ENCODE results near the gene USE1. TPM values are rescaled to one million over a fixed set of nuclear protein-coding genes. Genes with fewer than 3 reads are reported as not detected.

USE1 gene
- 10 to 100 TPM; 11.3 to 24.0 (median 17.9) TPM for total RNA-seq

GRCh38 chr19:17215127-17215971, at the start of gene USE1:
TSS of gene USE1 (plus strand) at chr19:17215357. CDS start at chr19:17215406, 49 bp downstream.
- peaks cover 0 to 66% of the 10 kb centered on the region in 2 donors for H3K36me3 ChIP-seq
- peak within 1 kb of the TSS; percentile 48 to 95 (median 92) for H3K27ac ChIP-seq
- TF ChIP-seq POLR2AphosphoS5 (IDR thresholded peaks at IDR 0.05): peak; percentile 77
- peak; percentile 31 to 53 for TF ChIP-seq POLR2A (IDR thresholded peaks at IDR 0.05)
- TF ChIP-seq, protein P1, sequence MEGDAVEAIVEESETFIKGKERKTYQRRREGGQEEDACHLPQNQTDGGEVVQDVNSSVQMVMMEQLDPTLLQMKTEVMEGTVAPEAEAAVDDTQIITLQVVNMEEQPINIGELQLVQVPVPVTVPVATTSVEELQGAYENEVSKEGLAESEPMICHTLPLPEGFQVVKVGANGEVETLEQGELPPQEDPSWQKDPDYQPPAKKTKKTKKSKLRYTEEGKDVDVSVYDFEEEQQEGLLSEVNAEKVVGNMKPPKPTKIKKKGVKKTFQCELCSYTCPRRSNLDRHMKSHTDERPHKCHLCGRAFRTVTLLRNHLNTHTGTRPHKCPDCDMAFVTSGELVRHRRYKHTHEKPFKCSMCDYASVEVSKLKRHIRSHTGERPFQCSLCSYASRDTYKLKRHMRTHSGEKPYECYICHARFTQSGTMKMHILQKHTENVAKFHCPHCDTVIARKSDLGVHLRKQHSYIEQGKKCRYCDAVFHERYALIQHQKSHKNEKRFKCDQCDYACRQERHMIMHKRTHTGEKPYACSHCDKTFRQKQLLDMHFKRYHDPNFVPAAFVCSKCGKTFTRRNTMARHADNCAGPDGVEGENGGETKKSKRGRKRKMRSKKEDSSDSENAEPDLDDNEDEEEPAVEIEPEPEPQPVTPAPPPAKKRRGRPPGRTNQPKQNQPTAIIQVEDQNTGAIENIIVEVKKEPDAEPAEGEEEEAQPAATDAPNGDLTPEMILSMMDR (IDR thresholded peaks at IDR 0.05): no peak
- H3K27me3 ChIP-seq: no peaks in the 10 kb centered on the region
- H3K4me3 ChIP-seq: peak within 1 kb of the TSS; percentile 48 to 79
- 0% methylated on average over 1 to 2 of the region's 56 CpGs for WGBS, 2 donors (ENCODE audit: low coverage in 1 of 2)
- H3K9me3 ChIP-seq: no peaks in the 10 kb centered on the region
- ATAC-seq: peak; percentile 97
- H3K4me1 ChIP-seq: peaks cover 0 to 21% (median 13%) of the 10 kb centered on the region in 3 donors

GRCh38 chr19:17165715-17166114, 49.4 kb upstream of the USE1 start:
- Histone ChIP-seq H3K9me3 (peaks cover 0 to 6% (median 0%) of the 10 kb centered on the region in 3 donors), H3K4me3 (no peak overlapping the region), H3K27ac (no peak overlapping the region), H3K4me1 (no peaks in the 10 kb centered on the region), H3K36me3 (peaks cover 0 to 100% of the 10 kb centered on the region in 2 donors), H3K27me3 (no peaks in the 10 kb centered on the region)
- TF ChIP-seq POLR2A (IDR thresholded peaks at IDR 0.05) (no peak), EP300 (IDR thresholded peaks at IDR 0.05) (no peak), POLR2AphosphoS5 (IDR thresholded peaks at IDR 0.05) (no peak)
- TF ChIP-seq, protein P1 (IDR thresholded peaks at IDR 0.05): no peak
- ATAC-seq: no peak
- 81 to 98% methylated on average over 5 of the region's 5 CpGs for WGBS, 2 donors (ENCODE audit: low coverage in 1 of 2)

DNA sequence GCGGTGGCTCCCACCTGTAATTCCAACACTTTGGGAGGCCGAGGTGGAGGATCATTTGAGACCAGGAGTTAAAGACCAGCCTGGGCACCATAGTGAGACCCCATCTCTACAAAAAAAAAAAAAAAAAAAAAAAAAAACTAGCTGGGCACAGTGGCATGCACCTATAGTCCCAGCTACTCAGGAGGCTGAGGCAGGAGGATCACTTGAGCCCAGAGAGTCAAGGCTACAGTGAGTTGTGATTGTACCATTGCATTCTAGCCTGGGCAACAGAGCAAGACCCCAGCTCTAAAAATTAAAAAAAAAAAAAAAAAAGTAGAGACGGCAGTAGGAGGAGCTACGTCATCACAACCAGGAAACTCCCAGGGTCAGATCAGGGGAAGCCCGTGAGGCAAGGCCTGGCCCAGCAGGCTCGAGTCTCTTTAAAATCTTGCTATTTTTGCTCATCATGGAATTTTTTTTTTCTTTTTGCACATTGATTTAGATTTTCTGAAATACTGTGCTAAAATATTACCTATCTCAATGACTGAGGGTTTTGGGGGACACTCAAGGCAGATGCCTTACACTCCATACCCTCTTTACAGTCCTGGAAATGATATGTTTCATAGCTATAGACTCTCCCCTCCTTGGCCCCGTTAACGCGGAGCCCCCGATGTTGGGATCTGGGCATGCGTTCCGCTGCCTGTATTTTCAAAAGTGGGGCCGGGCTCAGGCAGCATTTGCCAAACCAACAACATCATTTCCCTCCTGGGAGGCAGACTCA, 44.4 kb upstream of the USE1 start:
- H3K4me1 ChIP-seq: no peaks in the 10 kb centered on the region
- H3K4me3 ChIP-seq: no peak overlapping the region
- TF ChIP-seq EP300 (IDR thresholded peaks at IDR 0.05): no peak
- TF ChIP-seq POLR2AphosphoS5 (IDR thresholded peaks at IDR 0.05): no peak
- no peak for TF ChIP-seq POLR2A (IDR thresholded peaks at IDR 0.05)
- TF ChIP-seq, protein P1 (IDR thresholded peaks at IDR 0.05): no peak
- ATAC-seq: no peak
- no peaks in the 10 kb centered on the region for H3K9me3 ChIP-seq
- 57 to 84% methylated on average over 6 to 8 of the region's 13 CpGs for WGBS, 2 donors (ENCODE audit: low coverage in 1 of 2)
- no peaks in the 10 kb centered on the region for H3K27me3 ChIP-seq
- no peak overlapping the region for H3K27ac ChIP-seq
- H3K36me3 ChIP-seq: peaks cover 0 to 100% of the 10 kb centered on the region in 2 donors

DNA sequence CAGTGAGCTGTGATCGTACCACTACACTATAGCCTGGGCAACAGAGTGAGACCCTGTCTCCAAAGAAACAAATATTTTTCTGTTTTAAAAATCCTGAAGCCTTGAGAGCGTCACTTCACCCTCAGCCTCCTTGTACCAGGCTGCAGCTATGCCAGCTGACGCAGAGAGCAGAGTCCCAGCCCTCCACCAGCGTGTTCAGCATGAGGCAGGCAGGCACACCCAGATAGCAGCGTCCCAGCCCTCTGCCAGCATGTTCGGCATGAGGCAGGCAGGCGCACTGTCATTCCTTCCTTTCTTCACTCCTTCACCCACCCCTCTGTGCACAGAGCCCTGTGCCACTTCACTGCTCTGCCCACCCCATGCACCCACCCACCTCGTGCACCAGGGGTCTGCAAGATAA, 43.3 kb upstream of the USE1 start:
- Histone ChIP-seq H3K27me3 (no peaks in the 10 kb centered on the region), H3K9me3 (no peaks in the 10 kb centered on the region), H3K36me3 (peaks cover 0 to 100% of the 10 kb centered on the region in 2 donors), H3K4me3 (no peak overlapping the region), H3K27ac (no peak overlapping the region), H3K4me1 (no peaks in the 10 kb centered on the region)
- 40 to 92% methylated on average over 1 to 7 of the region's 8 CpGs for WGBS, 2 donors (ENCODE audit: low coverage in 1 of 2)
- no peak for ATAC-seq
- TF ChIP-seq, protein P1 (IDR thresholded peaks at IDR 0.05): no peak
- TF ChIP-seq POLR2A (IDR thresholded peaks at IDR 0.05) (no peak), POLR2AphosphoS5 (IDR thresholded peaks at IDR 0.05) (no peak), EP300 (IDR thresholded peaks at IDR 0.05) (no peak)
